H1 (cell line): Measurements from ENCODE around the gene HABP4. TPM values are rescaled to one million over a fixed set of nuclear protein-coding genes. Genes with fewer than 3 reads are reported as not detected.

Experiments
- CTCF ChIA-PET: fragments of 300-600 bp; sonication (Branson Sonifier 250); formaldehyde crosslinking; loops from one replicate; lab custom pipeline; 2021; ENCODE audit not compliant: partially characterized antibody; lab: Charles Lee
- POLR2A ChIA-PET: fragments of 300-600 bp; sonication (Branson Sonifier 250); formaldehyde crosslinking; loops from one replicate; lab custom pipeline; 2021; ENCODE audit warnings: inconsistent platforms; ENCODE audit not compliant: partially characterized antibody; lab: Charles Lee
- DNase-seq, 2 experiments: peaks; one replicate each; pipeline versions ENCODE4 v3.0.0 to v3.0.0-alpha.2; 2010 to 2022; ENCODE audit warnings: low spot score in 2 of 2, low read depth in 1 of 2, mixed read lengths in 1 of 2
- FAIRE-seq: peaks from 2 replicates; lab custom pipeline; 2011; peaks lifted over from hg19 to GRCh38; lab: Jason Lieb, UNC
- H2AFZ ChIP-seq: 2 replicates; pipeline ENCODE4 v1.8.1; 2012; ENCODE audit warnings: low read length, inconsistent platforms
- H2AK5ac ChIP-seq: 2 replicates; pipeline ENCODE4 v1.6.1; 2013; ENCODE audit warnings: low read depth, low read length
- H2BK120ac ChIP-seq: replicated peaks from 2 replicates; pipeline ENCODE3; 2013; ENCODE audit warnings: low read depth, low read length, inconsistent platforms
- H2BK12ac ChIP-seq: 2 replicates; pipeline ENCODE4 v1.6.1; 2013; ENCODE audit warnings: low read depth, low read length
- H2BK15ac ChIP-seq: 2 replicates; pipeline ENCODE4 v1.6.1; 2013; ENCODE audit warnings: low read length
- H2BK20ac ChIP-seq: 2 replicates; pipeline ENCODE4 v1.6.1; 2013; ENCODE audit warnings: low read length
- H2BK5ac ChIP-seq: 2 replicates; pipeline ENCODE4 v1.6.1; 2013; ENCODE audit warnings: low read depth, low read length
- H3K14ac ChIP-seq: 2 replicates; pipeline ENCODE4 v1.6.1; 2013; ENCODE audit warnings: inconsistent platforms; ENCODE audit not compliant: insufficient read length
- H3K18ac ChIP-seq: 2 replicates; pipeline ENCODE4 v1.6.1; 2013; ENCODE audit warnings: low read length; ENCODE audit errors: extremely low read depth
- H3K23ac ChIP-seq: 2 replicates; pipeline ENCODE4 v1.6.1; 2013; ENCODE audit warnings: inconsistent platforms; ENCODE audit not compliant: insufficient read length
- H3K23me2 ChIP-seq: 2 replicates; pipeline ENCODE4 v1.6.1; 2013; ENCODE audit warnings: low read depth, low read length
- H3K27ac ChIP-seq: 2 replicates; pipeline ENCODE4 v1.6.1; 2011; ENCODE audit warnings: low read depth, low read length, inconsistent platforms
- H3K27me3 ChIP-seq, 4 experiments: replicated peaks in 1 of 4; 1 replicate in 1 of 4; 2 replicates in 3 of 4; pipeline versions ENCODE4 v1.6.1 to v1.8.1; 2011 to 2013; ENCODE audit warnings: low read length in 3 of 4, mild to moderate bottlenecking in 3 of 4, inconsistent platforms in 2 of 4, mixed read lengths in 2 of 4, moderate library complexity in 1 of 4; ENCODE audit not compliant: control insufficient read depth in 3 of 4, insufficient read depth in 3 of 4; ENCODE audit errors: extremely low read depth in 1 of 4
- H3K36me3 ChIP-seq, 4 experiments: 2 replicates each; pipeline versions ENCODE4 v1.6.1 to v1.8.1; 2011 to 2013; ENCODE audit warnings: mild to moderate bottlenecking in 4 of 4, low read length in 3 of 4, moderate library complexity in 2 of 4, control low read depth in 1 of 4, inconsistent platforms in 1 of 4; ENCODE audit not compliant: insufficient read depth in 4 of 4, control insufficient read depth in 2 of 4
- H3K4ac ChIP-seq: replicated peaks from 2 replicates; pipeline ENCODE3; 2013; ENCODE audit warnings: low read length, low read depth, mixed read lengths, inconsistent platforms; ENCODE audit not compliant: insufficient read length
- H3K4me1 ChIP-seq, 4 experiments: replicated peaks in 1 of 4; 1 replicate in 1 of 4; 2 replicates in 3 of 4; pipeline versions ENCODE4 v1.6.1 to v1.8.1; 2011 to 2013; ENCODE audit warnings: low read length in 3 of 4, inconsistent platforms in 2 of 4, mixed read lengths in 1 of 4; ENCODE audit not compliant: insufficient read depth in 4 of 4, control insufficient read depth in 3 of 4
- H3K4me2 ChIP-seq, 2 experiments: 2 replicates each; pipeline versions ENCODE4 v1.6.1 to v1.8.1; 2011 to 2013; ENCODE audit warnings: low read depth in 2 of 2, low read length in 2 of 2, control low read depth in 1 of 2, inconsistent platforms in 1 of 2, mild to moderate bottlenecking in 1 of 2; ENCODE audit not compliant: insufficient read depth in 1 of 2
- H3K4me3 ChIP-seq, 4 experiments: fragments of 200-600, 300-600 bp in 1 of 4; sonication (generic), shearing (Covaris generic), sonication (Bioruptor Twin) in 1 of 4; 2 replicates each; pipeline versions ENCODE4 v1.5.1 to v1.8.1; 2011 to 2016; ENCODE audit warnings: low read length in 4 of 4, low read depth in 3 of 4, control low read depth in 2 of 4, inconsistent platforms in 2 of 4, mild to moderate bottlenecking in 2 of 4, mixed read lengths in 1 of 4, moderate library complexity in 1 of 4; ENCODE audit not compliant: insufficient read depth in 2 of 4; ENCODE audit errors: extremely low read depth in 1 of 4
- H3K56ac ChIP-seq: replicated peaks from 2 replicates; pipeline ENCODE3; 2013; ENCODE audit warnings: low read depth, mild to moderate bottlenecking, mixed read lengths, low read length, inconsistent platforms; ENCODE audit not compliant: insufficient read length
- H3K79me1 ChIP-seq: 2 replicates; pipeline ENCODE4 v1.6.1; 2013; ENCODE audit warnings: low read depth, low read length, control low read depth
- H3K79me2 ChIP-seq, 2 experiments: 2 replicates each; pipeline versions ENCODE4 v1.6.1 to v1.8.1; 2012 to 2013; ENCODE audit warnings: low read length in 2 of 2, mild to moderate bottlenecking in 2 of 2, inconsistent platforms in 1 of 2; ENCODE audit not compliant: insufficient read depth in 2 of 2, control insufficient read depth in 1 of 2
- H3K9ac ChIP-seq, 4 experiments: replicated peaks in 1 of 4; 1 replicate in 1 of 4; 2 replicates in 3 of 4; pipeline versions ENCODE4 v1.6.1 to v1.8.1; 2011 to 2013; ENCODE audit warnings: low read depth in 3 of 4, low read length in 3 of 4, control low read depth in 2 of 4, mild to moderate bottlenecking in 2 of 4, moderate library complexity in 2 of 4, inconsistent platforms in 1 of 4; ENCODE audit errors: extremely low read depth in 1 of 4
- H3K9me3 ChIP-seq, 2 experiments: 2 replicates each; pipeline versions ENCODE4 v1.6.1 to v1.8.1; 2012 to 2013; ENCODE audit warnings: mild to moderate bottlenecking in 2 of 2, moderate library complexity in 2 of 2, control low read depth in 1 of 2, inconsistent platforms in 1 of 2, low read depth in 1 of 2, low read length in 1 of 2, mixed read lengths in 1 of 2; ENCODE audit not compliant: insufficient read depth in 2 of 2
- H4K20me1 ChIP-seq, 2 experiments: replicated peaks in 1 of 2; 2 replicates each; pipeline versions ENCODE3 to v1.8.1; 2011 to 2013; ENCODE audit warnings: inconsistent platforms in 2 of 2, low read length in 2 of 2, mild to moderate bottlenecking in 1 of 2; ENCODE audit not compliant: insufficient read depth in 2 of 2, control insufficient read depth in 1 of 2
- H4K5ac ChIP-seq: 2 replicates; pipeline ENCODE4 v1.6.1; 2013; ENCODE audit warnings: low read length, low read depth, mixed read lengths, inconsistent platforms; ENCODE audit not compliant: insufficient read length
- H4K8ac ChIP-seq: 2 replicates; pipeline ENCODE4 v1.8.0; 2013; ENCODE audit warnings: mild to moderate bottlenecking, moderate library complexity, low read length, inconsistent platforms; ENCODE audit not compliant: insufficient read depth; ENCODE audit errors: extremely low read depth
- H4K91ac ChIP-seq: replicated peaks from 2 replicates; pipeline ENCODE3; 2013; ENCODE audit warnings: low read length, mixed read lengths, inconsistent platforms; ENCODE audit not compliant: insufficient read length
- JUND ChIP-seq: IDR thresholded peaks from 2 replicates; pipeline ENCODE4 v1.6.1; 2011; ENCODE audit warnings: mild to moderate bottlenecking, improper control_type of control experiment, low read length
- POLR2AphosphoS5 ChIP-seq: IDR thresholded peaks from 2 replicates; pipeline ENCODE4 v1.6.1; 2011; ENCODE audit warnings: low read depth, low read length
- YY1 ChIP-seq: IDR thresholded peaks from 2 replicates; pipeline ENCODE4 v1.6.1; 2011; ENCODE audit warnings: low read depth, mild to moderate bottlenecking, low read length
- WGBS, 2 experiments: shearing (Covaris generic) in 1 of 2; methylation state at CpG; one replicate each; pipeline versions ENCODE4 v1.1.6 to v1.1.7; 2013 to 2015; ENCODE audit warnings: low lambda C conversion rate in 2 of 2, mixed read lengths in 2 of 2, inconsistent platforms in 1 of 2, low coverage in 1 of 2, missing lambda C conversion rate in 1 of 2; ENCODE audit not compliant: insufficient replicate concordance in 2 of 2, insufficient coverage in 1 of 2, insufficient read length in 1 of 2; ENCODE audit errors: extremely low coverage in 1 of 2, missing lambda C conversion rate in 1 of 2; 5-methylcytosine and 5-hydroxymethylcytosine counted together
- polyA plus RNA-seq, 7 experiments: library from polyadenylated mRNA; depleted of rRNA in 3 of 7; stranded (reverse) in 5 of 7; unstranded in 2 of 7; fragments of >200 nt in 5 of 7; fragments of 200-250 nt in 2 of 7; gene quantifications; 1 replicate in 5 of 7; 2 replicates in 1 of 7; 4 replicates in 1 of 7; pipeline versions ENCODE4 v1.2.1 to v1.2.3, GENCODE V29; 2011 to 2013; ENCODE audit warnings: missing spikeins in 2 of 7, mixed read lengths in 2 of 7
- total RNA-seq: library from RNA; stranded (reverse); fragmentation: NEBNext Ultra II Directional; extraction: Animal tissue kit (Norgen Biotek cat#: 25700); gene quantifications from 2 replicates; pipeline ENCODE4 v1.2.1, GENCODE V29; 2021
- TF ChIP-seq, protein P1 (sequence below): IDR thresholded peaks from 2 replicates; pipeline ENCODE4 v1.6.1; 2012; ENCODE audit warnings: inconsistent platforms

HABP4 gene
- total and polyA plus RNA-seq, 2 of the 8 experiments (the other 6 are each of a cell fraction or from before 2014, with no cell fraction given): 3.3 to 11.2 TPM

DNA sequence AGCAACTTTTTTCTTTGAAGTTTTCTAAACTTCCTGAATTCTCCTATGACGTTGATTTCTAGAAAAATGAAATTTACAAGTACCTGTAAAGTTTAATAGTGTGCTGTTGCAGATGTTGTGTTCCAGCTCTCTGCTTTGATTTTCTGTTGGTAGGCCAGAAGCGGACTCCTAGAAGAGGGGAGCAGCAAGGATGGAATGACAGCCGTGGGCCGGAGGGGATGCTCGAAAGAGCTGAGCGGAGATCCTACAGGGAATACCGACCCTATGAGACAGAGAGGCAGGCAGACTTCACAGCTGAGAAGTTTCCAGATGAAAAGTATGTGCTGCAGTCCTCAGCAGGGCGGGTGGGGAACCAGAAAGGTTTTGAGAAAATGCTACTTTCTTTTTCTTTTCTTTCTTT lies 8.3 kb downstream of the HABP4 start:
- Histone ChIP-seq H4K91ac (no peak overlapping the region), H2BK12ac (no peak overlapping the region), H3K56ac (no peak overlapping the region), H3K23ac (no peak overlapping the region), H4K8ac (no peak overlapping the region), H4K20me1 (peaks cover 0 to 3% of the 10 kb centered on the region in 2 experiments), H2BK20ac (no peak overlapping the region), H3K23me2 (no peaks in the 10 kb centered on the region), H3K27me3 (no peaks in the 10 kb centered on the region), H3K9ac (no peak overlapping the region; a peak in 1 of 7 replicates), H3K79me2 (no peaks in the 10 kb centered on the region; a peak in 2 of 4 replicates), H3K4me1 (peaks cover 3 to 9% (median 4%) of the 10 kb centered on the region in 4 experiments; a peak in 5 of 7 replicates), H3K14ac (no peak overlapping the region), H3K4me3 (no peak overlapping the region), H3K9me3 (no peaks in the 10 kb centered on the region), H2AFZ (no peak overlapping the region), H4K5ac (no peak overlapping the region), H2BK5ac (no peak overlapping the region), H3K18ac (no peak overlapping the region), H3K27ac (no peak overlapping the region), H2BK15ac (no peak overlapping the region), H3K79me1 (no peaks in the 10 kb centered on the region; the same call in 1 of the 2 replicates), H2BK120ac (no peak overlapping the region), H3K36me3 (peaks cover 0 to 6% (median 0%) of the 10 kb centered on the region in 4 experiments; a peak in 3 of 8 replicates), H3K4me2 (no peak overlapping the region), H3K4ac (no peak overlapping the region), H2AK5ac (no peak overlapping the region)
- ChIA-PET CTCF (interaction anchor here (1.0 to 1.8 kb wide), 4 partner anchors 10 to 209 kb away, joined by 3 to 7 read pairs (median 4); no protein-coding TSS in a partner anchor), POLR2A (no interaction called here)
- TF ChIP-seq POLR2AphosphoS5 (no peak), YY1 (no peak), JUND (no peak)
- TF ChIP-seq, protein P1, sequence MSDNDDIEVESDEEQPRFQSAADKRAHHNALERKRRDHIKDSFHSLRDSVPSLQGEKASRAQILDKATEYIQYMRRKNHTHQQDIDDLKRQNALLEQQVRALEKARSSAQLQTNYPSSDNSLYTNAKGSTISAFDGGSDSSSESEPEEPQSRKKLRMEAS: no peak
- 93% methylated on average over 8 of the region's 8 CpGs; no CpG with 5 or more reads in 1 of the 2 experiments for WGBS, 2 experiments
- DNase-seq: no peak
- FAIRE-seq: no peak
